GM19023 (cell line): ENCODE results near the gene GPC6.

Source experiments
- ATAC-seq: cut with Tn5 transposase; IDR thresholded peaks from one replicate; pipeline ENCODE4 v1.9.1; 2021; ENCODE audit warnings: mild to moderate bottlenecking, moderate library complexity; ENCODE audit not compliant: unreplicated experiment

GPC6 gene

DNA sequence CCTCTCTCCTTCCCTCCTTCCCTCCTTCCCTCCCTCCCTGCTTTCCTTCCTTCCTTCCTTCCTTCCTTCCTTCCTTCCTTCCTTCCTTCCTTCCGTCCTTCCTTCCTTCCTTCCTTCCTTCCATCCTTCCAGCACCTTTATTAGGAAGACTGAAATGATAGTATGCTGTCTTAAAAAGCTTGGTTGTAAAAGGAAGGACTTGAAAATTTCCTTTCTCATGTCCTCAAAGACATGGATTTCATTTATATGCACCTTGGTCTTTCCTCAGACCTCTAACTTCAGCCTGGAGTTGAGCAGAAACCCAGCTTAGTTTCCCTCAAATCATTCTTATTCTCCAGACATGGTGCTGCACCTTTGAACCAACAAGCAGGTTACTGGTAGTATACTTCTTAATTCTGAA is 141.7 kb downstream of the GPC6 start:
- ATAC-seq = no peak

DNA sequence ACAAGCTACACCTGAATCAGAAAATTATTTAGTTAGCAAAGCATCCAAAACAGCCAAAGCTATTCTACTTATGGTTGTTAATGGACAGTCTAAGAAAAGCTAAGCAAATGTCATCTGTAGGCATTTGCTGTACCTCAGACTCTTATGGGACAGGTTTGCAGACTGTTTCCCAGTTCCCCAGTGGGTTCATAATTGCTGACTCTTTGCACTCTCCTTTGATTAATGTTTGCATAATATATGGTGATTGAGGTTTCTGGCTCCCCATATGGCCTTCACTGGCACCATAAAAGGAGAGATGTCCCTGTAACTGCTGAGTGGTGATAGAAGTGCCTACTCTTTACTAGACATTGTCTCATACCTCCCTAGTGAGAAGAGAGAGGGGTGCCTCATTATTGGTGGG is 142.1 kb downstream of the GPC6 start:
- ATAC-seq = no peak

DNA sequence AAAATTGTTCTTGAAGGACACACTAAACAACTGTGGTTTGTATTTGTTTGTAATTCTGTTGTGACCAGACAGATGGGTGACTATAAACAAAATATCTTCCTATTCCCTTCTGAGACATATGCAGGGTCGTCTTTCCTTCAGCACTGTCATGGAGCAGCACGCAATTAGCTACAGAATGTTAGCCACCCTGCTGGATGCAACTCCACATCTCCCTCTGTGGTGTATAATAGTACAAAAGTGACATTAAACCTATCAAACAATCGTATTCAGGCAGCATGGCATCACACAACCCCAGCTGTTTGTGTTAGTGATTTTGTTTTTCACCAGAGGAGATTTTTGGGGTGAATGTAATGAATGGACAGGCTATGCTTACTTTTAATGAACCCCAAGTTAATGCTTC is 146.2 kb downstream of the GPC6 start:
- no peak for ATAC-seq

DNA sequence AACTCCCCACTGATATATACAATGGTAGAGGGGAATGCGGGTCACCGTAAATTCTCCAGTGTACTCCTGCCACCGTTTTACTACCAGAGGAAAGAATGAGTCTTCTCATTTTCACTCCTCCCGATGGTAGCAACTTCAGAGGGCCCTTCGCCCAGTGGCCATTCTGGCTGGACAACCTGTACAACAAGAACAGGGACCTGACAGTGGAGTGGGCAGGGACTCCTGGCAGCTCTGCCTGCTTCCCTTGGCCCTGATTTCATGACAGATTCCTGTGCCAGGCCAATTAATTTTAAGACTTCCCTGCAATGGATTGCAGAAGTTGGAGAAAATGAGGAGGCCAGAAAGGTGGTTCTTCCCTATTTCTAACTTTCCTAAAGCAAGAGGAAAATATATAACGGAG is 148.9 kb downstream of the GPC6 start:
- no peak for ATAC-seq

DNA sequence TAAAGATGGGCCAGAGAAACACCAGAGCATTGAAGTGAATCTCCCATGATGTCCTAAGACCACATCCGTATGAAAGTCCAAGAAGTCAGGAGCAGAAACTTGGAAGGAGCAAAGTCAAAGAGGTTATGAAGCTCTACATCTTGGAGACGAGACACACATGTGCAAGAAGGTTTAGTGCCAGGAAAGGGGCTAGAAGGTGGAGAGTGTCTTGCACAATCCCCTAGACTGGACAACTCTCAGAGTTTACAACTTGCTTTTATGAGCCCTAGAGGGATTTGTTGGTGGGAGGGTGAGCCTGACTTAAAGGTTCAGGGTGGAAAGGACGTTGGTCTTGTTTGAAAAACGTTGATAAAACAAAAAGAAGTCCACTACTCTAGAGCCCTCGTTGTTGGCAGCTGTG is 150.6 kb downstream of the GPC6 start:
- no peak for ATAC-seq

DNA sequence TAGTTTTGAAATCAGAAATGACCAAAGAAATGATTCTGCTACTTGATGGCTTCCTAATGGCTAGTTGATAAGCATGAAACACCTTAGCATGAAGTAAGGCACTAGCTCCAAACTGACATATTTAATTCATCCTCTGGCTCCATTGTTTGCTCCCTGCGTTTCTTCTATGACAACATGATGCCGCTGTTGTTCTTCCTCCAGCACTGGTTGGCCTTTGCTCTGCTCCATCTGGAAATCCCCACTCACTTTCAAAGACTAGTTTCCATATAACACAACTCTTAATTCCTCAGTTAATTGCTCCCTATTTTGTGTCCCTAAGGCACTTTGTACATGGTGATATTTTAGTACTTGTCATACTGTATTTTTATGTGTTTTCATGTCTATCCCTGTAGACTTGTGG is 151.6 kb downstream of the GPC6 start:
- ATAC-seq = no peak

DNA sequence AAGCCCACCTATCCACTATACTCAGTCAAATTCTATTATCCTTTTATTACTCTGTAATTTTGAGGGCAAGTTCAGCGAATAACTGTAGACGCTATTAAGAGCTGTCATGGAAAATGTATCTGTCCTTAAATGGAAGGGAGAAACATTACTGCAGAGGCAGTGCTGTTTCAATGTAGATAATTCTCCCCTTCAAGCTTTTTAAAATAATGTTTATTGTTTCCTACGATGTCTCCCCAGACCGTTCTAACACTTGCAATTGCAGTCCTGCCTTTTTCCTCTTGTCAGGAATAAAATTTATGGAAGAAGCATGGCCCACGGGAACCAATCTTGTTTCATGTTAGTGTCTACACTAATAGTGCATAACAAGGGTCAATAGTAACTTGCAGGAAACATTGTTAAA is 159.5 kb downstream of the GPC6 start:
- no peak for ATAC-seq

DNA sequence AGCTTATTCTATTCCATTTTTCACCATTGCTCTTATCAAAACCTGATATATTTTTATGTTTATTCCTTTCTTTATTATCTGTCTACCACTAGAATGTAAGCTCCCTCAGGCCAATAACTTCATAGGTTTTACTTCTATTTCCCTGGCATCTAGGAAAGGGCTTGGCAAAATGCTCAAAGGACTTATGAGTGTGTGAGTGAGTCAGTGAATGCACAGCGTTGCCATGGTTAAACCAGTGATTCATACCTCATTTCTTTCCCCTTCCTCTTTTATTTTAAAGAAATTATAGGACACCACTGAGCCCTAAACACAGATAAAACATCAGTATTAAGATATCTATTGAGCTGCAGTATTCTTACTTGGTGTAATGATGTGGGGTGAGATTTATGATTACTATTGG is 162.1 kb downstream of the GPC6 start:
- no peak for ATAC-seq

DNA sequence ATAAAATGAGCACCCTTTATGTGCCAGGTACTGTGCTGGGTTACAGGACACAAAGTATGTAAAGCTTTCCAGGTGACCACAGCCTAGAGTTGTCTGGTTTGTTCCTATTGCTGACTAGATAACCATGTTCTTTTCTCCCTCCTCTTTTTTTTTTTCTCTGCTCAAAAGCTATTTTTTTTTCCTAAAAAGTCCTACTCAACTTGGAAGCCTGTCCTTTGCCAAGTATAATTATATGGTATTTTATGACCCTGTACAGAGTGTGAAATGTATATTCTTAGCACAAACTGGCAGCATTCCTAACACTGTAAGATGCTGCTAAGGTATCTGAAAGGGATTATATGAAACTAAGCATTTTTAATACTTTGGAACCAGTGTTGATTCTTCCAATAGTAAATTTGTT is 171.0 kb downstream of the GPC6 start:
- ATAC-seq = no peak

DNA sequence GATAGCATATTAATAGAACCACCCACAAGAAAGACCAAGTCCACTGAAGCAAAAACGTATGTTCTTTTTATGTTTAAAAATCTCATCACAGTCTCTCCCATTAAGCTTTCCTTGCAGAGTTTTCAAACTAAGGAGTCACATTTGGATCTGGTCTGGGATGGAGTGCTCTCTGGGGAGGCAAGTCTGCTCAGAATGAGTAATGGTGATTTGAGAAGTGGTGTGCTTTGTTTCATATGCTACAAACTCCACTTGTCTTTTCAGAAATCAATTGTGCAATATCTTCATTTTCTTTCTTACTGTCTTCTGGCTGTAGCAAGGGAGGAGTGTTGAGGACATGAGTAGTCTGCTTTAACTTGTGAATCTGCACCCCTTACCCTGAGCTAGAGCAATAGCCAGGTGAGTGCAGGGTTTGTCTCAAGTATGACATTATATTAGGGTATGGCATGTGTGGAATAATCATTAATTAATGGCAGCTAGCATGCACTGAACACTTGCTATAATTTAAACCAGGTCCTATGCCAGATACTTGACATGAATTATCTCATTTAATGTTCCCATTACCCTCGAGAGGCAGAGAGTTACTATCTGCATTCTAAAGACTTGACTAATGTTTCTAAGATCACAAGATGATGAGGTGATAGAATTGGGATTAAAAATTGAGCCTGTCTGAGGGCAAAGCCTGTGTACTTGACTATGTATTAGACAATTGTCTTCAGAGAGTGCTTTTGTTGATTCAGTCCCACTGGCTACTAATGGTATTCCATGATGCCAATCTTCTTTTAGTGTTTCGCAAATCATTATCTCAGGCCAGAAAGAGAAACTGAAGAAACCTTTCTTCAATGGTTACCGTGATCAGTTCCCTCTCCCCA is 171.8 kb downstream of the GPC6 start:
- ATAC-seq = no peak

DNA sequence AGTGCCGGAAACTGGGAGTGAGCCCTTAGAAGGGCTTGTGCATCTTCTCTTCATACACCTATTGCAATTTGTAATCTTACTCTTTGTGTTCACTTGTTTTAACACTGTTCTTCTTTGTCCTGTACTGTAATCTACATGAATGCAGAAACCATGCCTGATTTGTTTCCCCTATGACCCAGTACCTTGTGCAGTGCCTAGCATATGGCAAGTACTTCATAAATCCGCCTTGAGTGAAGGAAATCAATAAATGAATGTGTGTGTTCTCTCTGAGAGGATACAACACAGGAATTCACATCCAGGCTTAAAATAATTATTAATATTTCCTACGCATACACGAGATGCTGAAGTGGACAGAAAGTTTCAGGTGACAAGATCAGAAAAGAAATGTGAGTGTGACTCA is 172.6 kb downstream of the GPC6 start:
- no peak for ATAC-seq

DNA sequence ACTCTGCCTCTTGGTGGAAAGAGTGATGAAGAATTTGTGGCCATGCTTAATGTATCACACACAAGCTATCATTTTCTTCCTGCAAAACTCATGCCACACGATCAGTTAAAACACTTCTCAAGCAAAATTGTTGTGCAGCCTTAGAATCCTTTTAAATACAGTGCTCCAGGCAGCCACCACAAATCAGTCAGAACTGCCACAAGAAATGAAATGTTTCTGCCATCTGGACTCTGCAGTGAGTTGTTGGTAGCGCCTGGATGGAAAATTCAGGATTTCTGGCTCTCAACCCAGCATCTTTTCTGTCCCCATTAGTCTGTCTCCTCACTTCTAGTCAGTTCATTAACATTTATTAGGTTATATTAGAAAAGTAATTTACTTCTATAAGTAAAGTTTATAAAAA is 179.5 kb downstream of the GPC6 start:
- ATAC-seq = no peak

DNA sequence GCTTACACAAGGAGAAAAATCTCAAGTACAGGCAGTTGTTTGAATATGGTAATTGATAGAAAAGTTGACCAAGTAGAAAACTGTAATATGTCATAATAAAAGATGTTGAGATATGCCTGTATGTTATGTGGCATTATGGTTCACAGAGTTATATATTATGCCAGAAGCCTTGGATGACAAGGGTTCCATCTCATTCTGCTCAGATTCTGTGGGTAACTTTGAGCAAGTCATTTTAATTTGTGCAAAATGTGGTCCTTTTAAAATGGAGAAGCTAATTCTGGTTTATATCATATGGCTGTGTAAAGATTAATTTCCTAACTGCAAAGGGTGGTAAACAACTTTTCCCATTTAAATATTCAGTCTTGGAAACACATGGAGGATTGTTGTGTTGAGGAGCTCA is 180.9 kb downstream of the GPC6 start:
- ATAC-seq = no peak

DNA sequence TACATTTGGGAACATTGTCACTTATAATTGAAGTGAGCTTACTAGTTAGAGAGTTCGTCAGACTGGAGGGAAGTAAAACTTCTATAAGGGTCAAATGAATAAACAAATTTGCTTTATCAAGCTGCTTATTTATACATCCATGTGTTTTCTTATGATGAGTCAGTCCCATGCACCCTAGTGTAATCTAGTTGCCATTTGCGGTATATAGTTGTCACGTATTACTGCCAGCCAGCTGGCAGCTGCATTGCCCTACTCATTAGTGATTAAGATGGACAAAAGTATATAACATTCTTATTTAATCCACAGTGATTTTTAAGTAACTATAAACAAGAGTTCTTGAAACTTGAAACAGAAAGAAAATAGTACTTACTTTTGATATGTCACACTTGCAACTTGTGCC is 182.4 kb downstream of the GPC6 start:
- no peak for ATAC-seq

DNA sequence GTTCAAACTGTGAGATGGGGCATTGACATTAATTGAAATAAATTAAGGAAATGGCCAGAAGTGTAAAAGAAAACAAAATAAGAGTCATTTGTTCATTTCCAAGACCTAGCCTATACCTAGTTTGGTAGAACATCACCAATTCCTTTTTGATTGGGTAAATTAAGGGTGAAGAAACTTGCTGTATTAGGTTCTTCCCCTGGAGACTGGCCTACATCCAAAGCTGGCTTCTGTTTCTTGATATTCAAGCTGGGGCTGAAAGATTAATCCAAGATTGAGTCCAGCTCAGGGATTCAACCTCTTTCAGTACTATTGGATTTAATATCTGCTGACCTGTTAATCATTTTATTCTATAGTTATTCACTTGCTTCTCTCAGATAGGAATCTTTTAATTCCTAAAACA is 183.2 kb downstream of the GPC6 start:
- ATAC-seq = no peak

DNA sequence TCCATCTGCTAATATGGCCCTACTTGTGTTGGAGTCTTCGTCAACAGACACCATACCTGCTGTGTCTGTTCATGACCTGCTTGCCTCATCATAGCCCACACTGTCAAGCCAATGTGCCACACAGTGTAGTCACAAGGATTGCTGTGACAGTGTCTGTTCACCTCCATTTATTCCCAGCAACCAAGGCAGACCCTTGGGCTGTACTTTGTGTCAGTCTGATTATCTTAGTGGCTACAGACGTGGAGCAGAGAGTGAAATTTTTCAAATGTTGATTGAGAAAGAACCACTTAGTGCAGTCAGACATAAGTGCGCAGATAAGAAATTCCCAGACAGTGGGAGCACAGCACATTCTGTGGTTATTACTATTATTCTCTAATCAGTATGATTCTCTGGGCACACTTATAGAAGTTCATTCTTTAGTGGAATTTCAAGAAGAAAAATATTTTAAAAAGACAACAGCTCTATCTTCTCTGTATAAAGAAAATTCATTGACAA is 184.6 kb downstream of the GPC6 start:
- ATAC-seq = no peak

DNA sequence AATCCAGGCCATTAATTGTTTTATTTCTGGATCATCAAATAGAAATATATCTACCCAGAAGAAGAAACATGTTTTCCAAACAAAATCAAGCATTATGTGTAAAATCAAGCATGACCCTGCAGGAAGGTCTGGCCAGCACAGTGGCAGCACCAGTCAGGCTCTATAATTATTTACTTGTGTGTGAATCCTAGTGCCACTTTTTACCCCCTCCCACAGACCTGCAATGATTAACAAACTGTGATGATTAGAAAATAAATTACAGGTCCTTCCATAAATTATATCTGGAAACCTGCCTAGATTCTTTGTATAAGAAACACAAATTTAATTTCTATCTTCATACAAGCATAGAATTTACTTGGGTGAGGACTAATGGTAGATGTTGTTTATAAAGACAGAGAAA is 186.1 kb downstream of the GPC6 start:
- ATAC-seq = no peak

DNA sequence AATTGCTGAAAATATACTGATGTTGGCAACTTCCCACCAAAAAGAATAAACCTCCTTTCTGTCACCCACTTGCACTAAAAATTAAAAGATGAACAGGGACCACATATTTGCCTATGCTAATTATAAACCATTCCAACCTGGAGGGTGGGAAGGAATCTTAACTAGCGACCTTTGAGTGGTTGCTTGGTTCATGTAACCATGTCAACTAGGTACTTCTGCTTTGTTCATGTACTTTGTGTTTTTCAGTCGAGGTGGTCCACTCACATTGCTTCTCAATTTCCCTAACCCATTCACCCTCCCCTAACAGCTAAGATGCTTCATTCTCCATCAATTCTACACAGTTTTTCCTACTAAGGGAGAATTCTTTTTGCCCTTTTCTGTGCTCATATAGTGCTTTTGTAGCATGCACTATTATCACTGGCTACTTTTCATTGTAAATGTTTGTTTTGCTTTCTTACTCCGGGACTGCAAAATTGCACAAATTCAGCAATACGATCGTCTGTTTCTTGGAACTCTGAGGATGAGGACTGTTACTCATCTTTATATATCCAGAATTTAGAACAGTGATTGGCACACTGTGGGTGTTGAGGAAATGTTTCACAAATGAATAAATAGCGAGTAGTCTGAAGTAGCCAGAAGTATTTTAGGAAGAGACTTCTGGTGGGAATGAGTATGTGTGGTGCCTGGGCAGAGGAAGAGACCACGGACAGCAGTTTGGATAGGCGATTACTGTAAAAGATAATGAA is 187.5 kb downstream of the GPC6 start:
- no peak for ATAC-seq

DNA sequence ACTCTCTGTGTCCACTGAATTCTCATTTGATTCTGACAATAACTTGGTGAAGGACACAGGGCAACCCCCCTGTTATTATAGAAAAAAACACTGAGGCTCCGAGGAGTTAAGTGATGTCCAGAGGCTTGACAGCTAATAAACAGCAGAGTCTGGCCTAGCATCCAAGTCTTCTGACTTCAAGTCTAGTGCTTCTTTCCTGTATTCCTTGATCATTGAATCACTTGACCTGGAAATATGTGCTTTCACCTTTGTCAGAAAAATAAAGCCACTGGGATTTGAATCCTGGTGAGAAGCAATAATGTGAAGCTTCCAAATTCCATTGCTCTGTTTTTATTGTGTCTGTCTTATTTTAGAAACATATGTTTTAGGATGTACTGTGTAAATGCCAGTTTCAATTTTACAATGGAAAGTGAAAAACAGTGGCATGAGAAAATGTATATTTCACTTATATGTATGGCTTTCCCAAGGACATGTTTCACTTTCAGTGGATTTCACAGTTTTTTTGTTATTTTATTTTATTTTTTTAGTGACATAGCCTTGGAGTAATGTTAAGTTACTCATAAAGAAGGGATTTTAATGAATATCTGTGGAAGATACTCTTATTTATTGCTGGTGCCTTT is 190.2 kb downstream of the GPC6 start:
- ATAC-seq = no peak

DNA sequence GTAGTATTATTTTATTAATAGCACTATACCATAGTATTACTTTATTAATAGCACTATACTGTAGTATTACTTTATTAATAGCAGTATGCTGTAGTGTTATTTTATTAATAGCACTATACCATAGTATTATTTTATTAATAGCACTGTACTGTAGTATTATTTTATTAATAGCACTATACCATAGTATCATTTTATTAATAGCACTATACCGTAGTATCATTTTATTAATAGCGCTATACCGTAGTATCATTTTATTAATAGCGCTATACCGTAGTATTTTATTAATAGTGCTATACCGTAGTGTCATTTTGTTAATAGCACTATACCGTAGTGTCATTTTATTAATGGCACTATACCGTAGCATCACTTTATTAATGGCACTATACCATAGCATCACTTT is 191.8 kb downstream of the GPC6 start:
- no peak for ATAC-seq

DNA sequence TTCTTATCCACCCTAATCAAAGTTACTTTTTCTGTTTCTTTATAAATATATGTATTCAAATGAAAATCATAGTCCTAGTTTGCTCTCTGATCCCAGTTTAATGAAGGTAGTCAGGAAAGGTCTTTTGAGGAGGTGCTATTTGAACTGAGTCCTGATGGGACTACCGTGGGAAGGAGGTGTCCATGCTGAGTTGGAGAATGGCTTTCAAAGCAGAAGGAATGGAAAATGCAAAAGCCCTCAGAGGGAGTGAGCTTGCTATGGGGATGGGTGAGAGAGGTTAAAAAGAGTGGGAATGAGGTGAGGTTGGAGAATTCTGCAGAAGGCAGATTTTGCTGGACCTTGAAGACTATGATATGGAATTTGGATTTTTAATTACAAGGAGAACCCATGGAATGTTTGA is 193.6 kb downstream of the GPC6 start:
- no peak for ATAC-seq

DNA sequence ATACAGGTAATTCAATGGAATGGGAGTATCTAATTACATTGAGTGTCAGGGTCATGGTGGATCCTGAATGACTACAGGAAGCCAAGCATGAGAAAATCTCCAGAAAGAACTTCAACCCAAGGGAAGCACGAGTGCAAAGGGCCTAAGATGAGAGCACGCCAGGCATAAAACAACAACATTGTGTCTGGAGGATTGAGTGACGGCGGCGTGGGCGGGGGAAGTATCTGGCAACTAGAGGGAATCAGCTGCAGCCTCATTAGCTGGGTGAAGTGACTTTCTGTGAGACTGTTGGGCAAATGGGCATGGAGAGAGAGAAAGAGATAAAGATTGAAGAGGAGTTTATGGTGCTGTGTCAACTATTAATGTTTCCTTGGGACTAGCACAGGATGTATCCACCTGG is 194.3 kb downstream of the GPC6 start:
- no peak for ATAC-seq
